CD4-positive, alpha-beta T cell treated with Interleukin-6 for 4 hours (primary cell): ENCODE data around the gene SOCS2.
"Not testable (repeated sequence)": the region's sequence is repeated elsewhere in the genome, so short reads cannot be mapped to it uniquely, and the experiment has no call there.

Experiments used
- DNase-seq: peaks from one replicate; pipeline ENCODE4 v3.0.0-alpha.2; 2020; ENCODE audit warnings: mixed read lengths

Gene SOCS2

GRCh38 chr12:93571925-93572711 lies at the start of gene SOCS2:
Gene SOCS2 (plus strand): TSS chr12:93572675. CDS start chr12:93572898, 223 bp downstream.
- peak; percentile 40 for DNase-seq

- DNase-seq: no peak
Measured at GRCh38 chr12:93524386-93525133, 47.9 kb upstream of the SOCS2 start.

GRCh38 chr12:93526786-93527428 lies 45.6 kb upstream of the SOCS2 start:
- no peak for DNase-seq

GRCh38 chr12:93530358-93530757 lies 42.1 kb upstream of the SOCS2 start:
- no peak for DNase-seq

GRCh38 chr12:93533310-93533709 lies 39.2 kb upstream of the SOCS2 start:
- DNase-seq: no peak

- DNase-seq: no peak
Measured at GRCh38 chr12:93536111-93536765, 36.2 kb upstream of the SOCS2 start.

GRCh38 chr12:93536766-93537488 lies 35.5 kb upstream of the SOCS2 start:
- DNase-seq: no peak

GRCh38 chr12:93537769-93538168 lies 34.7 kb upstream of the SOCS2 start:
- DNase-seq: no peak

- no peak for DNase-seq
Measured at GRCh38 chr12:93539821-93540220, 32.7 kb upstream of the SOCS2 start.

GRCh38 chr12:93540466-93540865 lies 32.0 kb upstream of the SOCS2 start:
- no peak for DNase-seq

GRCh38 chr12:93541578-93542225 lies 30.8 kb upstream of the SOCS2 start:
- DNase-seq: no peak

- DNase-seq: no peak
Measured at GRCh38 chr12:93547778-93548177, 24.7 kb upstream of the SOCS2 start.

GRCh38 chr12:93549174-93549573 lies 23.3 kb upstream of the SOCS2 start:
- DNase-seq: no peak

- DNase-seq: no peak
Measured at GRCh38 chr12:93550748-93551611, 21.5 kb upstream of the SOCS2 start.

- DNase-seq: no peak
Measured at GRCh38 chr12:93552427-93552826, 20.0 kb upstream of the SOCS2 start.

- DNase-seq: not testable (repeated sequence)
Measured at GRCh38 chr12:93557879-93558278, 14.6 kb upstream of the SOCS2 start.

- not testable (repeated sequence) for DNase-seq
Measured at GRCh38 chr12:93558685-93559084, 13.8 kb upstream of the SOCS2 start.

GRCh38 chr12:93563807-93564538 lies 8.5 kb upstream of the SOCS2 start:
- no peak for DNase-seq

GRCh38 chr12:93565760-93566159 lies 6.7 kb upstream of the SOCS2 start:
- no peak for DNase-seq

- no peak for DNase-seq
Measured at GRCh38 chr12:93567174-93567573, 5.3 kb upstream of the SOCS2 start.
